GM19395 (cell line): Measurements from ENCODE around the gene OR4N5.

Source experiments
- ATAC-seq: cut with Tn5 transposase; IDR thresholded peaks from one replicate; pipeline ENCODE4 v1.9.1; 2021; ENCODE audit warnings: mild to moderate bottlenecking, moderate library complexity; ENCODE audit not compliant: unreplicated experiment

The OR4N5 gene

DNA sequence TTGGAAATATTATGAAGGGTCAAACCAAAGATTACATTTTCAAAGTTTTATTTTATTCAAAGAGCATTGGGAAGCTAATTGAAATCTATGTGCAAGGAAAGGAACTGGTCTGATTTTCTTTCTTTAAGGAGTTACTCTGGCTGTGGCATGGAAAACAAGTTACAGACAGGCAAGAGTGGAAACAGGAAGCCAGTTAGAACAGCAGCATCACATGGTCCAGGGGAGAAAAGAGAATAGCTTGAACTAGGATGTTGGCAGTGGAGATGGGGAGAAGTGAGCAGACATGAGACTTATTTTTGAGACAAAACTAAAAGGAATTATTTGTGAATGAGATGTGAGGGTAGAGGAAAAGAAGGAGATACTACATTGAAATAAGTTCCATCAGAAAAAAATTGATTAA lies 55.5 kb downstream of the OR4N5 start:
- ATAC-seq = no peak
